GM19452 (cell line): Measurements from ENCODE around the gene AJAP1.

ENCODE experiments used
- ATAC-seq: cut with Tn5 transposase; IDR thresholded peaks from one replicate; pipeline ENCODE4 v1.9.1; 2021; ENCODE audit not compliant: unreplicated experiment

The AJAP1 gene

DNA sequence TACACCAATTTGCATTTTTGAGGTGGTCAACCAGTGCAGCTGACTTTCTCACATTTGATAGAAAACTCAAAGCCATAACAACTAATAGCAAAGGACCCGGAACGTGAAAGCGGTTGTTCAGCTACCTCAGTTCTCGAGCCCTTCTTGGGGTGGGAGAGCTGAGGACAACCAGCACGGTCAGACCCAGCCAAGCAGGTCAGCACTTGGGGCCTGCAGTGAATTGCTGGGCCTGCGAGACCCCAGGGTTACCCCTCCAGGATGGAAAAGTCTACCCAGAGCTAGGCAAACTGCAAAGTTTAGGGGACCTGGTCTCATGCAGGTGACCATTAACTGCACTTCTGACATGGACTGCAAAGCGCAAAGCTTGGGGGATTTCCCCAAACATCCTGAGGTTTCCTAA lies 23.8 kb upstream of the AJAP1 start:
- no peak for ATAC-seq

DNA sequence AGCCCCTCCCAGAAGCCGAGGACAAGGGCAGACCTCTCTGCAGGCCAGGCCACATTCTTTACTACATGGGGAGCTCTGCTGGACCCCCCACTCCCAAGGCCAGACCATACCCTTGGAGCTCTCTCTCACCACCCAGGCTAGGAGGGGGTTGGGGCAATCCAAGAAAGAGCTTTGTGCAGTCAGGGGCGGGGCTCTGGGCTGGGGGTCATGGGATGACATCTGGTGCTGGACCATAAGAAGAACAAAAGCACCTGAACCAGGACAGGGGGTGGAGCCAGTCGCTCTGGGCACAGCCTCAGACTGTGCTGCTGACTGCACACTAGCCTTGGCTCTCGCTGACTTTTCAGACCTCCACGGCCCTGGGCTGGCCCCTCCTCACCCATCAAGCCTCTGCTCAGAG lies 23.1 kb upstream of the AJAP1 start:
- no peak for ATAC-seq

DNA sequence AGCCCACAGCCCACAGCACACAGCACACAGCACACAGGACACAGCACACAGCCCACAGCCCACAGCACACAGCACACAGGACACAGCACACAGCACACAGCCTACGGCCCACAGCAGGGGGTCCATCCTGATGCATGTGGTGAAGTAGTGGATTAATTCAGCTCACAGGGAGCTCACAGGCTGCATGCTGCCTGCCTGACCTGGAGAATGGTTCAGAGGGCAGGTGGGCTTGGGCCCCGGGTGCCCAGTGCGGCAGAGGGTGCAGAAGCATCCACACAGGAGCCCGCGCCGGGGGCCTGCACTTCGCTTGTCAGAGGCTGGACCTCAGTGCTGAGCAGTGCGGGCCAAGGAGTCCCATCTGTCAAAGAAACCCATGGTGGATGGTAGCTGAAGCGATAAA lies 21.1 kb upstream of the AJAP1 start:
- ATAC-seq, result no peak

DNA sequence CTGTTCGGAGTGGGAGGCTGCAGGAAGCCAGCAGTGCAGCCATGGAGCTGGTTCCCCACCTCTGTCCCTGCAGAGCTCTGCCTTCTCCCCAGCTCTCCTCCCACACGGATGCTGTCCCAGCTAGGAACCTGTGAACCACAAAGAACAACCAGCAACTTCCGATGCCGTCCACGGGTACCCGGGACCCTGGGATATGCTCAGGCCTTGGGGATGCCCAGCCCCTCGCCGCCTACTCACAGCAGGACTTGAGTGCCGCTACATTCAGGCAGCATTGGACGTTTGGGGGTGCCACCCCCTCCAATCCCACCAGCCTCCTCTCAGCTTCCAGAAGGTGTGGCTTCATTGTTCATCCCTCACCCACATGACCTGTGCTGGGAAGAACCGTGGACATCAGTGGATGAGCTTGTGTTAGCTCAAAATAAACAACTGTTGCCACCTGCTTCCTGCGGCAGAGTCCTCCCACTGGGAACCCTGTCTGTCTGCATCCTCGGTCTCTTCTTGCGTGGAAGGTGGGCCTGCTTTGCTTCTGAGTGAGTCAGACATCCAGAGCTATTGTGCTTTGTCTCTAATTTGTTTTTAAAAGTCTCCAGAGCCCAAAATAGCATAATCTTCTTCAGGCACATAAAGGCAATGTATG lies 20.1 kb upstream of the AJAP1 start:
- ATAC-seq, result no peak

DNA sequence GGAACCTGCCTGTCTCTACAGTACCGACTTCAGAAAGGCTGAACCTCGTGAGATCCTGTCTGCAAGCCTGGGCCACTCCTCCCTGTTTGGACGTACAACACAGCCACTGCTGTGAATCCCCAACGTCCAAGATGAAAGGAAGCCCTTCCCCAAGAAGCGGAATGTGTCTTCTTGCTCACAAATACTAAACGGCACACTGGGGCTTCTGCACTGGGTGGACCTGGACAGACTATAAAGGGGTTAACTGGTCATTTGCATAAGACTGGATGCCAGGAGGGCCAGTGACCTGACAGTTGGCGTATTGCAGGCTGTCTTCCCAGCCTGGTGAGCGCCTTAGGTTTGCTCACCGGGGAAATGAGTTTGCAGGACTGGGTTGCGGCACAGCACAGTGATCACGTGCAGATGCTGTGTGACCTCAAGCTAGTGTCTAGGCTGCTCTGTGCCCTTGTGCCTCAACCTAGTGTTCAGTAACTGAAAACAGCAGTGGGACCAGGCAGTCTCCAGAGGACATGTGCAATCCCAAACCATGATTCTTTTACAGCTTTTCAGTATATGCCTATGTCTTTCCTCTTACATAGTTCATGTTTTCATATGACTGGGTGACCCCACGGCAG lies 19.5 kb upstream of the AJAP1 start:
- ATAC-seq, result no peak

DNA sequence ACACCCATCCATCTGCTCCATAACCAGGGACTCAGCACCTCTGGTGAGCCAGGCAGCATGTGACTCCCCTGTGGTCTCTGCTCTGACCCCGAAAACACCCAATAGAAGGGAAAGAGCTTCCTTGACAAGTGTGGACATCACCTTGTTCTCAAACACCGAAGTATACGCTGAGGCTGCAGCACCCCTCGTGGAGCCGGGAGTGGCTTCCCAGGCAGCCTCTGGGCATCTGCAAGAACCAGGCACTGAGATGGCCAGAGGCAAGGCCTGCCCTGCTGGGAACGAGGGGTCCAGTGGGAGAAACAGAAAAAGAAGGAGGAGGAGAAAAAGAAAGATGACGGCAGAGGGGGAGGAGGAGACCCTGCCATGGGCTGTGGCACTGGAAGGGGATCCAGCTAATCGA lies 18.2 kb upstream of the AJAP1 start:
- no peak for ATAC-seq

DNA sequence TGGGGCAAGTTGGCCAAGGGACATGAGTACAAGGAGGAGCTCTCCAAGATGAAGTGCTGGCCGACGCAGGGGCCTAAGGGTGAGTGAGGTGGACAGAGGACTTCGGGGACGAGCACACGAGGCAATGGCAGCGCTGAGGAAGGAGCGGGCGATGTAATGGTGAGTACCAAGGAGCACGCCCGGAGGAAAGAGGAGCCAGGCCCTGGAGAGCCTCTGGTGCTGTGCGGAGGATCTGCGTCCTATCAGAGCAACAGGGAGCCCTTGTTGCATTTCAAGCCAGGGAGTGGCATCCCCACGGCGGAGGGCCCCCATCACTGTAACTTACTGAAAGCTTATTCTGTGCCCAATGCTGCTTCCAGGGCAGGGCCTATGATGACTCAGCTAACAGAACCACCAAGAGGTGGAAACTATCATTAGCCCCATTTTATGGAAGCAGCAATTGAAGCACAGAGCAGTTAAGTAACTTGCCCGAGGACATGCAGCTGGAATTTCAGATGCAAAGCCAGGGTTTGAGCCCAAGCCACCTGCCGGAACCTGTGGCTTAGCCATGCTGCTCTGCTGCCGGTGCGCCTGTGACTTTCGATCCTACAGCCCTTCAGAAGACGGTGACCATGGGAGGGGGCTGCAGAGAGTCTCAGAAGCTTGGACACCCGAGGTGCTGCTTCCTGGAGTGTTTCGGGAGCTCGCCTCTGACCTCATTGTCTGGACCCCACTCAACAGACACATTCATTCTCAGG lies 17.6 kb upstream of the AJAP1 start:
- ATAC-seq, result no peak

DNA sequence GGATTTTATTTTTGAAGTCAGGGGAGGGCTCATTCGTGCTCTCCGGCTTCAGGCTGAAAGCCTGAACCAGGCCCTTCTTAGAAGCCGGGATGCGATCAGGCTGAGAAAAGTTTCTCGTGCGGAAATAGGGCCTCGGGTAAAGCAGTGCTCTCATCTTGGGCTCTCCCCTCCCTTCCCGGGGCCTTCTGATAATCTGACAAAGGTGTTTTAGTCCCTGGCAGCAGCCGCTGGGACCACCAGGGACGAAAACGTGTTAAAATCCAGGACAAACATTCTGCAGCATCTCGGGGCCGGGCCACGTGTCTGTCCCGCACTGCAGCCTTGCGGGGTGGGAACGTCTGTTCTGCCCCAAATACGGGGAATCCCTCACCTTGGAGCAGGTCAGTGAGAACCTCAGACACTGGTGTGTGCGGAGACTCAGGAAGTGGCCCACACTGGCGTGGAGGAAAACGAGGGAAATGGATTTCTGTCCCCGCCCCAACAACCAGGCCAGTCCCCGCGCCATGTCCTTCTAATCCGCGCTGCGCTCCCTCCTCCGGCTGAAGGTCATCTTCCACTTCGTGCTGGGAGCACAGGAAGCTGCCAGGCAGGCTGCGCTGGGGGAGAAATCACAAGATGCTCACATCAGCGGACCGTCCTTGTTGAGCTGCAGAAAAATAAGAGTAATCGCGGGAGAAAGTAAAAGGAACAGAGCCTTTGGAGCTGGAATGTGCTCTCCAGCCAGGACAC lies 16.6 kb upstream of the AJAP1 start:
- no peak for ATAC-seq

DNA sequence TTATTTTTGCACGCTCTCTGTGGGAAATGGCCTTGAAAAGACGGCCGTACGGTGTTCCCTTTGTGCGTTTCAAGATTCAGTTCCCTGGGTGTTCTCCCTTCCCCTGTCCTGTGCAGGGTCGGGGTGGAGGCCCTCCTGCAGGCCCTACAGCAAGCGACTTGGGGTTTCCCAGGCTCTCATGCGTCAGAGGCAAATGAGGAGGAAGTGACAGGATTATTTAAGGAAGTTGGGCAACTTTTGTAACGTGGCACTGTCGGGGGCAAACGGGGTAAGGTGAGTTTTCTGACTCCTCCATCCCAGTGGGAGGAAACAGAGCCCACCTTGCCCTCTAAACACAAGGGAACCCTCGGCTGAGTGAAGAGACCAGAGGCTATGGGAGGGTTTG lies 16.1 kb upstream of the AJAP1 start:
- ATAC-seq, result no peak

DNA sequence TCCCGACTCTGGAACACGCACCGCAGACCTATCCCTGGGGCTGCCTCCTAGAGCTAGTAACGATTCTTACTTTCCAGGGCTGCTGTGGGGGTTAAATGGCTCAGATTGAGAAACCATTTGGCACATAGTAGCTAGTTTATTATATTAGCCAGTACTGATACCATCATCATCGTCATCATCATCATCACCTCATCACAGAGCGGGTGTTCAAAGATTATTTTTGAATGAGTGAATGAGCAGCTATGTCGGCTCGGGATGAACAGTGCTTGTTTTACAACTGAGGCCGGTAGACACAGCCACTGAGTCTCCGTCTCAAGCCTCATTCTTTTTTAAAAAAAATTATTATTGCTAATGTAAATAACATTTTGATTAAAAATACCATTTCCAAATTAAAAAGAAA lies 13.5 kb upstream of the AJAP1 start:
- ATAC-seq, result no peak

DNA sequence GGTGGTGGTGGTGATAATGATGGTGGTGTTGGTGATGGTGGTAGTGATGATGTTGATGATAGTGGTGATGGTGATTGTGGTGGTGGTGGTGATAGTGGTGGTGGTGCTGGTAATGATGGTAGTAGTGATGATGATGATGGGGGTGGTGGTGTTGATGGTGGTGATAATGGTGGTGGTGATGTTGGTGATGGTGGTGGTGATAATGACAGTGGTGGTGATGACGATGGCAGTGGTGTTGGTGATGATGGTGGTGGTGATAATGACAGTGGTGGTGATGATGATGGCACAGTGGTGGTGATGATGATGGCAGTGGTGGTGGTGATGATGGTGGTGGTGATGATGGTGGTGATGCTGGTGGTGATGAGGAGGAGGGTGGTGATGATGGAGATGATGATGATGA lies 7.0 kb upstream of the AJAP1 start:
- ATAC-seq, result no peak

DNA sequence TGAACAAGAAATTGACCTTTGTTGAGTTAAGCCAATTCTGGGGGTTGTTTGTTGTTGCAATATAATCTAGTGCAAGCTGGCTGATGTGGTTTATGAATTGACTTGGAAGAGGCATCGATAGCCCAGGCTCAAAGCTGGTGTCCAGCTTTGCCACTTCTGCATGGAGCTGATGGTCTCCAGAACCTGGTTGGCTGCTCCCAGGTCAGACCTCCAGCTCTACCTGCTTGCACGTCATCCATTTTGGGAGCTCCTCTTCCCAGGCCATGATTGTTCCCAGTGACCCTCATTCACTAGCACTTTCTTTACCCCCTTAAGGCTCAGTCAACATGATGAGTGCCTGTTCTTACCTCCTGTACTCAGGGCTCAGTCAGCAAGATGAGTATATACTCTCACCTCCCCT lies 5.8 kb upstream of the AJAP1 start:
- ATAC-seq, result no peak

DNA sequence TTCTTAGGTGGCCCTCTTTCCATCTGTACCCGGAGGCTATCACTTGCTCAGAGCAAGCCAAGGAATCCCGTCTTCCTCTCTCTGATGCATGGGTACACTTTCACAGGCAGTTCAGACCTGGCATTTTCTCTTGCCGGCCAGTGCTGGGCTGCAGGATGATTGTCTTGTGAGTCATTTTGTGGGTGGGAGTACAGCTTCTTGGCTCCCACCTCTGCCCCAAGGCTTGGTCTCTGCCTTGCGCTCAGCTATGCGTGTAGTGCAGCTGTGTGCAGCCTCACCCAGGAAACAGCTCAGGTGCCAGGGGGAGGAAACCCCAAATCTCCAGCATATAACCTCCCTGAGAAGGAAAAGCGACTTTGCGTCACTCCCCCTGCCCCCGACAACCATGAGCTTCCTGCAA lies 3.9 kb upstream of the AJAP1 start:
- no peak for ATAC-seq

DNA sequence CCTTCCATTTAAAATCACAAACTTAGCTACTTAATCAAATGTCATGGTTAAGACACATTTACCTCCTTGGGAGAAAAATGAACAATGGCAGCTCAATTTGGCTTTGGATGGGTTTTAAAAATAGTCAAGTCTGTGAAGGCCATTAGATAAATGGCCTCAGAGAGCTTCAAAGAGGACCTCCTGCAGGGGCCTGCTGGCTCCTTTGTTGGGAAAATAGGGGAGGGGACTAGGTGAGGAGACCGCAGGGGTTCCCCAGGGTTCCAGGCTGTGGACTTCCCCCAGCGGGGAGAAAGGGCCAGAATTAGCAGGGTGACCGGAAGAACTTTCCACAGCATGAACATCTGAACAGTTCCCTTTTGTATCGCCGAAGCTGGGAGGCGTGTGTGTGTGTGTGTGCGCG lies 3.4 kb upstream of the AJAP1 start:
- no peak for ATAC-seq

DNA sequence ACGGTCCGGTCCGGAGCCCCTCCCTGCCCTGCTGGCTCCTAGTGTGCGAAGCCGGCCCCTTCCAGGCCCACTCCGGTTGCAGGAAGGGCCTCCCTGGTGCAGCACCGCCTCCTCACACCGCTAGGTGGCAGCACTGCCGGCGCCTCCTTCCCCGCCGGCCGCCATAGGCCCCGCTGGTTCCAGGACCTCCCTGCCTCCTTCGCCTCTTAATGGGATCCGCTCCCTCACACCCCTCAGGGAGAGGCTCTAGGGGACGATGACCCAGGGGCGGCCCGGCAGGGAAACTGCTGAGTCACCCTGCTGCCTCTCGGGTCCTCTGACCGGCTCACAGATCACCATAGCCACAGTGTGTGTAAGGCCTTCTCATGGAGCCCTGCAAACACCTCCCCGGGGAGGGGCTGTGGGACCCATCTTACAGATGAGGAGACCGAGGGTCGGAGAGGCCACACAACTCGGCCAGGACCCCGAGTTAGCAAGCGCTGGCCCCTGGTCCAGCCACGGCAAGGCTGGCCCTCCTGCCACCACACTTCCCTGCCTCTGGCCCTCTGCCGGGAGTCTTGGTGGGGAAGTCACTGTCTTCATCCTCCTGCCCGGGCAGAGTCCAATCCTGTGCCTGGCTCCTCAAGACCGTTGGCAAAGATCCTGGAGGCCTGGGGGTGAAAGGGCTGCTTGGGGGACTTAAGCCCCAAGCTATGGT lies 1.6 kb upstream of the AJAP1 start:
- no peak for ATAC-seq

DNA sequence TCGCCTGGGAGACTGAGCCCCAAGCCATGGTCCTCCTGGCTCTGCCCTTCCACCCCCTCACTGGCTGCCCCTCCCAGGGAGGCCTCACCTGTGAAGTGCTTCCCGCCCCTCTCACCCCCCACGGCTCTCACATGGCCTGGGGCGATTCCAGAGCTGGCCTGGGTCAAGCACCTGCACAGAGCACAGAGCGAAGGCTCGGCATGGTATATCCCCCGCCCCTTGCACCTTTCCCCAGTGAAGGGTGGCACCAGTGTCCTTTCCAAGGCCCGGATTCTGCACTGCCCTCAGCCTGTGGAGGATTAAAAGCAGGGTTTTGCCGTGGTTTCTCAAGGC lies 1.1 kb upstream of the AJAP1 start:
- no peak for ATAC-seq

DNA sequence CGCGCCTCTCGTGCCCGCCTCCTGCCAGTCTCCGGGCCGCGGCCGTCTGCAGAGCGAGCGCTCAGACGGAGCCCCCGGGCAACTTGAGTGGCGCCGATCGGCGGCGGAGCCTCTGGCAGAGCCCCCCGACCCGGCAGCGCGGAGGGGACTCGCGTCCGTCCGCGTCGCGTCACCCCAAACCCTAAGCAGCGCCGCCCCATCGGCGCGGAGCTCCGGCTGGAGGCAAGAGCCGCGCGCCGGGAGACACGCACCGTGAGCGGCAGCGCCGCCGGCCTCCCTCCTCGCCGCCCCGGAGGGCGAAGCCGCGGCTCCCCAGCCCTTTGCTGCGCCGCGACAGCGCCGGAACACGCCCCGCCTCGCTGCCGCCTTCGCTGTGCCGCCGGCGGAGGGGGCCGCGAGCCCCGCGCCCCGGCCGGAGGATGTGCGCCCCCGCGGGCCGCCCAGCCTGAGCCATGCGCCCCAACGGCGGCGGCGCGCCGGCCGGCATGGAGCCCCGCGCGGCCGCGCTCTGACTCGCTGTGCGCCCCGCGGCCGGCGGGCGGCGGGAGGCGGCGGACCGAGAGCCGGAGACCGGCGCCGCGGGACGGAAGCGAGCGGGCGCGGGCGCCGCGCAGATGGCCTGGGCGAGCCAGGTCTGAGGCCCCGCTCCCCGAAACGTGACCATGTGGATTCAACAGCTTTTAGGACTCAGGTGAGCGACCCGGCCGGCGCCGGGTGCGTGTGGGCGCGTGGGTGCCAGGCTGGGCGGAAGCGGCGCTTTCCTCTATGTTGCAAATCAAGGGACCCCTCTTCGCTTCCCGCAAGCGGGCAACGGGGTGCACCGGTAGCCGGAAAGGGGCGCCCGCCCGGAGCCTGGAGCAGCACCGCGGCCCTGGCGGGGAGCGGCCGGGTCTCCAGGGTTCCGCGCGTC lies 610 bp downstream of the AJAP1 start:
- ATAC-seq, result no peak

DNA sequence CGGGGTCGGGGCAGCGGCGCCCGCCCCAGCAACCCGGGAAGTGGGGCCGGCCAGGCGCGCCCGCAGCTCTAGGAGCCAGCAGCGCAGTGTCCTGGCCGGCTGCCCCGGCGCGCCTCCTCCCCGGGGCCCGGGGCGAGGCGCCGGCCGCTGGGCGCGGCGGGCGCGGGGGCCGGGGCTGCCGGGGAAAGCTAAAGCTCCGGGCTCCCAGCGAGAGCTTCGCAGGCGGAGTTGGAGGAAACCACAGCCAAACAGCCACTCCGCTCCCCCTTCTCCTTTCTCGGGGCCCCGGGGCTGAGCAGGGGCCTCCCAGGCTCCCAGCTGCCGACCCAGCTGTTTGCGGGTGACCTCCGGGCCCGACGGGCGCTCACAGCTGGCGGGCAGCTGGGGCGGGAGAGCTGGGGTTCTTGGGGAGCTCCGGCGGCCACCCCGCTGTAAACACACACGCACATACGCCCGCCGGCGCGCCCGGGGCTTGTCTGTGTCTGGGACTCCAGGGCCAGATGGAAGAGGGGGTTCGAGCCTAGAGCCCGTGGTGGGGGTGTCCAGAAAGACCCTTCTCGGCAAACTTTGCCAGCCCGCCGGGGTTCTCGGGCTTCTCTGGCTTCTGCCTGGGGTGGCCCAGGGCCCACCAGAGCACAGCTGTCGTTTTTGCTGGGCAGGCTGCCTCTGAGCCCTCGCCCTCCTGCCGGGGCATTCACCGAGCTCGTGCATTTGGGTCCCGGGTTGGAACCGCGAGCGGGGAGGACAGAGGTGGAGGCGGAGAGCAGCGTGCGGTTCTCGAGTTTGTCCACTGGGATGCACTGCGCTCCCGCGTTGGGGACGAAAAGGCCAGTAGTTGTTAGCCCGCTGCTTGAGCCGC lies 1.5 kb downstream of the AJAP1 start:
- no peak for ATAC-seq

DNA sequence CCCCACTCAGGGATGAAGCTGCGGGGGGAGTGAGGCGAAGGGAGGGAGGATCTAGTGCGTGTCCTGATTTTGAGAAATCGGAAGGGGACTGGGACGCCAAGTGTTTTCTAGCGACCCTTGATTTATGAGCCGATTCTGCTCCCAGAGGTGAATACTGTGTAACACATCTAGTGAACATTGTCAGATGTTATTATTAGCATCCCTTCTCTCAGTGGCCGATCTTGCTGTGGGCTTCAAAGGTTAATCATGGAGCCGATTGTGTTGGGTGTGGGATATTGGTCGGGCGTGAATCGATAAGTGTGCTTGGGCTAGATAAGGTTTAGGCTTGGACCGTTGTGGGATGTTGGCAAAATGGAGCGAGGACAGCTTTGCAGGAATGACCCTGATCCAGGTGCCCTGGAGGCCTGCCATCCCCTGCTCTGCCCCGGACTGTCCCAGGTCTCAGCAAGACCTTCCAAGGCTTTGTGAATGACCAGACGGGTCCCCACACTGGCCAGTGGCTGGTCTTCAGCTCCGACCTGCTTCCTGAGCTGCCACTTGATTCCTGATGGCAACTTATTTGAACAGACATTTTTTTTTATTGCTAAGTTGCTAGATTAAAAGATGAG lies 2.2 kb downstream of the AJAP1 start:
- ATAC-seq, result no peak
